GM23248 (cell line): ENCODE measurements around the gene RALBP1.

Source experiments
- EZH2 ChIP-seq: fragments of 200-600 bp; sonication (generic); IDR thresholded peaks from 2 replicates; pipeline ENCODE4 v1.6.1; 2018; ENCODE audit warnings: antibody characterized with exemption, mild to moderate bottlenecking; ENCODE audit not compliant: insufficient read depth, poor library complexity, severe bottlenecking
- EZH2phosphoT487 ChIP-seq: fragments of 200-600 bp; sonication (generic); IDR thresholded peaks from 2 replicates; pipeline ENCODE4 v1.6.1; 2018; ENCODE audit warnings: antibody characterized with exemption, moderate library complexity, mild to moderate bottlenecking, low read depth; ENCODE audit not compliant: insufficient read depth

GRCh38 chr18:9508446-9509025 is 33.2 kb downstream of the RALBP1 start:
- TF ChIP-seq EZH2phosphoT487 (no peak), EZH2 (no peak)
